K562 (cell line): Measurements from ENCODE around the gene HCRT. TPM values are rescaled to one million over a fixed set of nuclear protein-coding genes. Genes with fewer than 3 reads are reported as not detected.

Experiments used
- ATAC-seq: fragments of 200-7000 bp; cut with Tn5 transposase; 3 replicates; pipeline ENCODE4 v1.9.1; 2020; ENCODE audit warnings: moderate library complexity
- BruUV-seq: library from RNA; stranded (reverse); fragments of 400-500 nt; replicated peaks from 2 replicates; lab custom pipeline; 2021; lab: Mats Ljungman, UMichigan
- CTCF ChIA-PET: fragments of 300-600 bp; formaldehyde crosslinking; extraction: SDS; loops from one replicate; lab custom pipeline; 2021; ENCODE audit warnings: low intra/inter-chr PET ratio; lab: Yijun Ruan, JAX
- POLR2A ChIA-PET: fragments of 300-600, 350-650 bp; sonication (Branson Sonifier 250); formaldehyde crosslinking; extraction: SDS; loops from one replicate; lab custom pipeline; 2021; ENCODE audit warnings: antibody characterized with exemption, inconsistent platforms; lab: Yijun Ruan, JAX
- DNase-seq, 4 experiments: peaks; one replicate each; pipeline versions ENCODE4 v3.0.0 to v3.0.0-alpha.2; 2011 to 2018; ENCODE audit warnings: low spot score in 3 of 4, mixed read lengths in 3 of 4; ENCODE audit errors: extremely low read depth in 1 of 4
- FAIRE-seq: peaks from 2 replicates; lab custom pipeline; 2011; peaks lifted over from hg19 to GRCh38; lab: Jason Lieb, UNC
- H2AFZ ChIP-seq: 2 replicates; pipeline ENCODE4 v1.6.0; 2011; ENCODE audit warnings: low read depth, low read length, control low read depth, inconsistent platforms
- H3K27ac ChIP-seq: fragments of 200-600 bp; 3 replicates; pipeline ENCODE4 v1.8.0; 2011; ENCODE audit warnings: low read depth, mild to moderate bottlenecking, control low read depth, inconsistent platforms, low read length, moderate library complexity, mixed read lengths; ENCODE audit errors: extremely low read depth
- H3K27me3 ChIP-seq, 2 experiments: fragments of 300-600 bp in 1 of 2; 2 replicates in 1 of 2; 3 replicates in 1 of 2; pipeline versions ENCODE4 v1.6.0 to v1.8.0; 2011; ENCODE audit warnings: inconsistent platforms in 2 of 2, low read length in 2 of 2, mild to moderate bottlenecking in 1 of 2, mixed read lengths in 1 of 2, moderate library complexity in 1 of 2; ENCODE audit not compliant: control insufficient read depth in 2 of 2, insufficient read depth in 2 of 2
- H3K36me3 ChIP-seq: fragments of 300-600 bp; 3 replicates; pipeline ENCODE4 v1.8.0; 2011; ENCODE audit warnings: mild to moderate bottlenecking, low read length, inconsistent platforms; ENCODE audit not compliant: control insufficient read depth, insufficient read depth
- H3K4me1 ChIP-seq, 2 experiments: fragments of 200-600 bp in 1 of 2; replicated peaks in 1 of 2; 2 replicates in 1 of 2; 3 replicates in 1 of 2; pipeline versions ENCODE4 v1.5.1 to v1.8.0; 2011; ENCODE audit warnings: inconsistent platforms in 2 of 2, low read length in 2 of 2, mild to moderate bottlenecking in 1 of 2, mixed read lengths in 1 of 2, moderate library complexity in 1 of 2; ENCODE audit not compliant: control insufficient read depth in 2 of 2, insufficient read depth in 2 of 2
- H3K4me2 ChIP-seq: 2 replicates; pipeline ENCODE4 v1.6.1; 2011; ENCODE audit warnings: low read length, control low read depth, inconsistent platforms, mixed read lengths; ENCODE audit not compliant: insufficient read depth
- H3K4me3 ChIP-seq: fragments of 200-600 bp; sonication (generic), shearing (Covaris generic); 2 replicates; pipeline ENCODE4 v1.5.1; 2016; ENCODE audit warnings: control low read depth, inconsistent platforms
- H3K79me2 ChIP-seq: fragments of 200-600 bp; 3 replicates; pipeline ENCODE4 v1.8.0; 2011; ENCODE audit warnings: low read length, inconsistent platforms; ENCODE audit not compliant: control insufficient read depth, insufficient read depth
- H3K9ac ChIP-seq, 2 experiments: 2 replicates each; pipeline versions ENCODE4 v1.6.0 to v1.6.1; 2011; ENCODE audit warnings: low read depth in 2 of 2, low read length in 2 of 2, control low read depth in 1 of 2, inconsistent platforms in 1 of 2, mild to moderate bottlenecking in 1 of 2, mixed read lengths in 1 of 2; ENCODE audit not compliant: insufficient read depth in 1 of 2
- H3K9me1 ChIP-seq: one replicate; pipeline ENCODE4 v1.6.0; 2011; ENCODE audit warnings: inconsistent platforms, mild to moderate bottlenecking, low read length, moderate library complexity; ENCODE audit not compliant: control insufficient read depth, insufficient read depth
- H3K9me3 ChIP-seq: replicated peaks from 2 replicates; pipeline ENCODE4 v1.5.1; 2011; ENCODE audit warnings: low read depth, low read length, inconsistent platforms; ENCODE audit not compliant: control insufficient read depth, insufficient read depth
- H4K20me1 ChIP-seq: replicated peaks from 2 replicates; pipeline ENCODE4 v1.6.1; 2011; ENCODE audit warnings: low read length, inconsistent platforms, mixed read lengths; ENCODE audit not compliant: control insufficient read depth, insufficient read depth
- RNF219 ChIP-seq: fragments of 250-450 bp; sonication (Bioruptor Pico); IDR thresholded peaks from 2 replicates; pipeline ENCODE4 v1.5.0; 2022; ENCODE audit warnings: mild to moderate bottlenecking
- ZBED1 ChIP-seq: IDR thresholded peaks from 2 replicates; pipeline ENCODE4 v1.6.1; 2014
- ZNF24 ChIP-seq: fragments of 450-650 bp; IDR thresholded peaks from 2 replicates; pipeline ENCODE4 v1.6.1; 2016
- ZNF511 ChIP-seq: sonication (generic); formaldehyde crosslinking; IDR thresholded peaks from 2 replicates; pipeline ENCODE4 v1.8.0; 2022; ENCODE audit warnings: mild to moderate bottlenecking, missing genetic modification reagents
- ZNF586 ChIP-seq: fragments of 450-650 bp; formaldehyde crosslinking; conservative IDR thresholded peaks from 2 replicates; pipeline ENCODE4 v1.4.0; 2020; ENCODE audit warnings: mild to moderate bottlenecking, moderate library complexity
- WGBS: fragments of 100-300 bp; shearing (Covaris generic); methylation state at CpG from one replicate; pipeline ENCODE4 v1.1.6; 2016; ENCODE audit warnings: low coverage, mixed read lengths; ENCODE audit not compliant: insufficient coverage; ENCODE audit errors: missing lambda C conversion rate; 5-methylcytosine and 5-hydroxymethylcytosine counted together
- in situ Hi-C: fragments of 300-500 bp; cut with MboI; formaldehyde crosslinking; loops from 4 replicates; pipeline ENCODE4 v1.15.0; 2018; ENCODE audit warnings: inconsistent platforms, mixed read lengths
- intact Hi-C: fragments of 100-400 bp; cut with micrococcal nuclease; formaldehyde crosslinking; loops from 2 replicates; pipeline ENCODE4 v1.14.2; 2022
- polyA plus RNA-seq, 8 experiments: library from polyadenylated mRNA; depleted of rRNA in 4 of 8; stranded (reverse) in 5 of 8; unstranded in 3 of 8; fragments of >200 nt; fragmentation: Nextera tagmentation in 2 of 8; fragmentation: Illumina TruSeq in 1 of 8; extraction: Ambion mirVana in 2 of 8; extraction: Trizol in 1 of 8; gene quantifications; 2 replicates each; pipeline versions ENCODE4 v1.2.1 to v1.2.3, GENCODE V29; 2011 to 2014; ENCODE audit warnings: inconsistent platforms in 1 of 8, missing spikeins in 1 of 8
- total RNA-seq, 7 experiments: library from RNA; depleted of rRNA in 6 of 7; stranded (reverse); fragments of >200 nt in 6 of 7; fragmentation: Illumina TruSeq in 2 of 7; extraction: Trizol in 2 of 7; gene quantifications; 2 replicates each; pipeline versions ENCODE4 v1.2.1 to v1.2.3, GENCODE V29; 2011 to 2021; ENCODE audit warnings: low replicate concordance in 1 of 7
- TF ChIP-seq, protein P1 (sequence below): IDR thresholded peaks from 2 replicates; pipeline ENCODE4 v1.6.1; 2011; ENCODE audit warnings: borderline replicate concordance, low read depth, mild to moderate bottlenecking, moderate library complexity, low read length; ENCODE audit not compliant: insufficient read depth, poor library complexity, severe bottlenecking
- TF ChIP-seq, protein P2 (sequence below): sonication (generic); formaldehyde crosslinking; IDR thresholded peaks from 2 replicates; pipeline ENCODE4 v1.9.0; 2022; ENCODE audit warnings: mild to moderate bottlenecking, missing genetic modification reagents

The HCRT gene
- total and polyA plus RNA-seq, 9 of the 15 experiments (the other 6 are each of a cell fraction or from before 2014, with no cell fraction given), result not detected

- Histone ChIP-seq H3K9me3 (no peaks in the 10 kb centered on the region), H3K9me1 (no peaks in the 10 kb centered on the region), H3K27ac (no peak overlapping the region), H2AFZ (no peak overlapping the region), H3K27me3 (no peaks in the 10 kb centered on the region), H3K4me2 (no peak overlapping the region), H3K4me1 (peaks cover 0 to 3% of the 10 kb centered on the region in 2 experiments; a peak in 2 of 5 replicates), H3K36me3 (peaks cover 84% of the 10 kb centered on the region), H3K9ac (no peak overlapping the region), H3K79me2 (peaks cover 26% of the 10 kb centered on the region), H4K20me1 (no peaks in the 10 kb centered on the region), H3K4me3 (no peak overlapping the region)
- intact Hi-C loops, result loop anchor here (10.0 kb wide), 2 partner anchors 89 to 179 kb away; no protein-coding TSS in a partner anchor
- CTCF ChIA-PET, result no interaction called here
- BruUV-seq, result no TSS peak
- TF ChIP-seq RNF219, result no peak
- TF ChIP-seq, protein P1, sequence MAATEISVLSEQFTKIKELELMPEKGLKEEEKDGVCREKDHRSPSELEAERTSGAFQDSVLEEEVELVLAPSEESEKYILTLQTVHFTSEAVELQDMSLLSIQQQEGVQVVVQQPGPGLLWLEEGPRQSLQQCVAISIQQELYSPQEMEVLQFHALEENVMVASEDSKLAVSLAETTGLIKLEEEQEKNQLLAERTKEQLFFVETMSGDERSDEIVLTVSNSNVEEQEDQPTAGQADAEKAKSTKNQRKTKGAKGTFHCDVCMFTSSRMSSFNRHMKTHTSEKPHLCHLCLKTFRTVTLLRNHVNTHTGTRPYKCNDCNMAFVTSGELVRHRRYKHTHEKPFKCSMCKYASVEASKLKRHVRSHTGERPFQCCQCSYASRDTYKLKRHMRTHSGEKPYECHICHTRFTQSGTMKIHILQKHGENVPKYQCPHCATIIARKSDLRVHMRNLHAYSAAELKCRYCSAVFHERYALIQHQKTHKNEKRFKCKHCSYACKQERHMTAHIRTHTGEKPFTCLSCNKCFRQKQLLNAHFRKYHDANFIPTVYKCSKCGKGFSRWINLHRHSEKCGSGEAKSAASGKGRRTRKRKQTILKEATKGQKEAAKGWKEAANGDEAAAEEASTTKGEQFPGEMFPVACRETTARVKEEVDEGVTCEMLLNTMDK, result no peak
- TF ChIP-seq, protein P2, sequence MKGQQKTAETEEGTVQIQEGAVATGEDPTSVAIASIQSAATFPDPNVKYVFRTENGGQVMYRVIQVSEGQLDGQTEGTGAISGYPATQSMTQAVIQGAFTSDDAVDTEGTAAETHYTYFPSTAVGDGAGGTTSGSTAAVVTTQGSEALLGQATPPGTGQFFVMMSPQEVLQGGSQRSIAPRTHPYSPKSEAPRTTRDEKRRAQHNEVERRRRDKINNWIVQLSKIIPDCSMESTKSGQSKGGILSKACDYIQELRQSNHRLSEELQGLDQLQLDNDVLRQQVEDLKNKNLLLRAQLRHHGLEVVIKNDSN (CRISPR knock-in tag), result no peak
- no peak for TF ChIP-seq ZBED1
- TF ChIP-seq ZNF586, result no peak
- no peak for TF ChIP-seq ZNF511 (CRISPR knock-in tag)
- TF ChIP-seq ZNF24, result no peak
- ATAC-seq, result no peak
- POLR2A ChIA-PET, result interaction anchor here (0.6 to 0.7 kb wide), 2 partner anchors 35 to 143 kb away, joined by 4 to 5 read pairs; no protein-coding TSS in a partner anchor
- no peak for DNase-seq
- WGBS, result 88% methylated on average over 5 of the region's 5 CpGs
- in situ Hi-C loops, result loop anchor here (10.0 kb wide), 1 partner anchor 179 kb away; no protein-coding TSS in a partner anchor
- no peak for FAIRE-seq
These were observed 40.4 kb upstream of the HCRT start for GRCh38 chr17:42225646-42226045.
